Heart right ventricle (tissue), 16 donors: ENCODE measurements around the gene STK39. TPM values are rescaled to one million over a fixed set of nuclear protein-coding genes. Genes with fewer than 3 reads are reported as not detected.

ENCODE experiments used
- ATAC-seq, 8 donors: fragments of 200-7000 bp; cut with Tn5 transposase; one replicate each; pipeline ENCODE4 v1.9.1; 2020; ENCODE audit warnings: mild to moderate bottlenecking in 8 of 8, moderate library complexity in 8 of 8, moderate number of reproducible peaks in 1 of 8
- DNase-seq, 2 donors: peaks; one replicate each; pipeline ENCODE4 v3.0.0-alpha.2; 2020
- H3K27ac ChIP-seq, 10 donors: fragments of 200-600 bp; sonication (generic) in 2 of 10; one replicate each; pipeline versions ENCODE4 v1.5.0 to v1.8.0; 2020 to 2022; ENCODE audit warnings: mild to moderate bottlenecking in 3 of 10
- H3K27me3 ChIP-seq, 7 donors: fragments of 200-600 bp; one replicate each; pipeline ENCODE4 v1.8.0; 2021 to 2022; ENCODE audit warnings: mild to moderate bottlenecking in 2 of 7
- H3K36me3 ChIP-seq, 9 donors: fragments of 200-600 bp; sonication (generic) in 1 of 9; one replicate each; pipeline versions ENCODE4 v1.5.0 to v1.8.0; 2020 to 2022; ENCODE audit warnings: mild to moderate bottlenecking in 2 of 9
- H3K4me1 ChIP-seq, 9 donors: fragments of 200-600 bp; sonication (generic) in 1 of 9; one replicate each; pipeline versions ENCODE4 v1.5.0 to v1.8.0; 2020 to 2022; ENCODE audit warnings: mild to moderate bottlenecking in 4 of 9
- H3K4me3 ChIP-seq, 10 donors: fragments of 200-600 bp; sonication (generic) in 2 of 10; one replicate each; pipeline versions ENCODE4 v1.5.0 to v1.8.0; 2020 to 2022; ENCODE audit warnings: mild to moderate bottlenecking in 7 of 10, moderate library complexity in 2 of 10
- H3K9me3 ChIP-seq, 11 donors: fragments of 200-600 bp in 10 of 11; sonication (generic) in 2 of 11; one replicate each; pipeline versions ENCODE4 v1.5.0 to v1.8.0; 2013 to 2022; ENCODE audit warnings: mild to moderate bottlenecking in 2 of 11, control low read depth in 1 of 11, moderate library complexity in 1 of 11
- WGBS, 2 donors: extraction: QIAGEN DNeasy Blood & Tissue Kit; methylation state at CpG; one replicate each; pipeline ENCODE4 v1.1.7; 2013; ENCODE audit warnings: inconsistent platforms in 1 of 2; 5-methylcytosine and 5-hydroxymethylcytosine counted together
- intact Hi-C, 10 donors: fragments of 100-400 bp; cut with DNase I; formaldehyde crosslinking; loops; one replicate each; pipeline versions ENCODE4 v1.11.1 to v1.14.2; 2022
- polyA plus RNA-seq, 2 donors: library from polyadenylated mRNA; stranded (reverse); fragments of 200-250 nt; gene quantifications; one replicate each; pipeline ENCODE4 v1.2.3, GENCODE V29; 2013
- total RNA-seq, 10 donors: library from RNA; stranded (reverse); fragmentation: NEBNext Ultra II Directional in 3 of 10; extraction: Animal tissue kit (Norgen Biotek cat#: 25700) in 3 of 10; gene quantifications; one replicate each; pipeline versions ENCODE4 v1.2.1 to v1.2.4, GENCODE V29; 2021 to 2023
- TF ChIP-seq, protein P1 (sequence below), 9 donors: fragments of 200-600 bp; sonication (generic) in 2 of 9; IDR thresholded peaks; one replicate each; pipeline versions ENCODE4 v1.5.0 to v1.8.0; 2021 to 2022; ENCODE audit warnings: antibody characterized with exemption in 9 of 9, mild to moderate bottlenecking in 5 of 9, moderate library complexity in 1 of 9
- donor health status: Arrhythmogenic right ventricular cardiomyopathy.
- donor health status: ischemic (EF 13 %, LVEDD 7.1; RV severe dilation, severe dysfunction).
- donor health status: healthy with polysubstance abuse.
- donor health status: DM: no; HTN: yes; CAD: no.
- donor health status: DM: no; HTN: no; CAD: no.
- donor health status: ischemic (EF 25% LVEDD 6.9; RV normal size, moderate dysfunction).
- donor health status: ischemic (EF 25% LVEDD 5.7; RV mildly dilated, moderate dysfunction).
- donor health status: healthy.
- donor health status: DM: yes; HTN: yes; CAD: no.
- donor health status: Ischemic cardiomyopathy.
- donor health status: ischemic (EF 35%, LVEDD 5.7; RV mildly dilated, moderate dysfunction).
- donor health status: nonischemic (EF 11% LVEDD 7.7; RV severe dilation, severe dysfunction).
- donor health status: DM: yes; HTN: yes; CAD: no.
- donor health status: PGD.
- donor health status: ischemic (EF 29% LVEDD 5.4; RV normal size, mild dysfunction).
- donor health status: nonischemic (EF 23%, LVEDD 6.1; RV moderate dilation, normal function).

Gene STK39
- total and polyA plus RNA-seq, 12 donors = 15.2 to 35.5 (median 19.6) TPM

DNA sequence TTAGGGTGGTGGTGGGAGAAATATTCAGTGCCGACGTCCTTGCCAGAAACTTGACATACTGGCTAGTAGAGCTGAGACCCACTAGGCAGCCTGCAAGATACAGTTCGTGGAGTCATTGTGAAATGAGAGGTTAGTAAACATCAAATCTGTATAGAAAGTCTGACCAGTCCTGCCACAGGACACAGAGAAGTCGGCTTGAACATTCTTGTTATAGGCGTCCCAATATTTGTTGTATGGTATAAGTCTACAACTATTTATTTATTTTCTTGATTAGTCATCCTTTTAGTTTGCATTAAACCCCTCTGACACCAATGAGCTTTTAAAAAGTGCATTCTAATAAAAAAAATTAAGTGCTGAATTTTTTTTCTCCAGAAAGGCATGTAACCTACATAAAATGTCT, 265.4 kb downstream of the STK39 start:
- H3K27ac ChIP-seq = no peak overlapping the region
- no peaks in the 10 kb centered on the region for H3K9me3 ChIP-seq
- ATAC-seq (no peak), DNase-seq (no peak)
- H3K27me3 ChIP-seq = no peaks in the 10 kb centered on the region
- no peak overlapping the region for H3K4me3 ChIP-seq
- intact Hi-C loops = no loop called here
- WGBS, 2 donors = 93 to 97% methylated on average over 5 of the region's 5 CpGs
- TF ChIP-seq, protein P1, sequence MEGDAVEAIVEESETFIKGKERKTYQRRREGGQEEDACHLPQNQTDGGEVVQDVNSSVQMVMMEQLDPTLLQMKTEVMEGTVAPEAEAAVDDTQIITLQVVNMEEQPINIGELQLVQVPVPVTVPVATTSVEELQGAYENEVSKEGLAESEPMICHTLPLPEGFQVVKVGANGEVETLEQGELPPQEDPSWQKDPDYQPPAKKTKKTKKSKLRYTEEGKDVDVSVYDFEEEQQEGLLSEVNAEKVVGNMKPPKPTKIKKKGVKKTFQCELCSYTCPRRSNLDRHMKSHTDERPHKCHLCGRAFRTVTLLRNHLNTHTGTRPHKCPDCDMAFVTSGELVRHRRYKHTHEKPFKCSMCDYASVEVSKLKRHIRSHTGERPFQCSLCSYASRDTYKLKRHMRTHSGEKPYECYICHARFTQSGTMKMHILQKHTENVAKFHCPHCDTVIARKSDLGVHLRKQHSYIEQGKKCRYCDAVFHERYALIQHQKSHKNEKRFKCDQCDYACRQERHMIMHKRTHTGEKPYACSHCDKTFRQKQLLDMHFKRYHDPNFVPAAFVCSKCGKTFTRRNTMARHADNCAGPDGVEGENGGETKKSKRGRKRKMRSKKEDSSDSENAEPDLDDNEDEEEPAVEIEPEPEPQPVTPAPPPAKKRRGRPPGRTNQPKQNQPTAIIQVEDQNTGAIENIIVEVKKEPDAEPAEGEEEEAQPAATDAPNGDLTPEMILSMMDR (IDR thresholded peaks at IDR 0.05) = no peak
- no peaks in the 10 kb centered on the region for H3K4me1 ChIP-seq
- peaks cover 0 to 17% (median 0%) of the 10 kb centered on the region in 9 donors for H3K36me3 ChIP-seq

GRCh38 chr2:167980439-167980838, 267.0 kb downstream of the STK39 start:
- Histone ChIP-seq H3K9me3 (no peaks in the 10 kb centered on the region), H3K27me3 (no peaks in the 10 kb centered on the region), H3K27ac (no peak overlapping the region), H3K4me1 (no peaks in the 10 kb centered on the region), H3K36me3 (peaks cover 0 to 17% (median 0%) of the 10 kb centered on the region in 9 donors), H3K4me3 (no peak overlapping the region)
- TF ChIP-seq, protein P1 (IDR thresholded peaks at IDR 0.05) = no peak
- 89 to 93% methylated on average over 4 of the region's 4 CpGs for WGBS, 2 donors
- ATAC-seq (no peak), DNase-seq (no peak)
- intact Hi-C loops = no loop called here

DNA sequence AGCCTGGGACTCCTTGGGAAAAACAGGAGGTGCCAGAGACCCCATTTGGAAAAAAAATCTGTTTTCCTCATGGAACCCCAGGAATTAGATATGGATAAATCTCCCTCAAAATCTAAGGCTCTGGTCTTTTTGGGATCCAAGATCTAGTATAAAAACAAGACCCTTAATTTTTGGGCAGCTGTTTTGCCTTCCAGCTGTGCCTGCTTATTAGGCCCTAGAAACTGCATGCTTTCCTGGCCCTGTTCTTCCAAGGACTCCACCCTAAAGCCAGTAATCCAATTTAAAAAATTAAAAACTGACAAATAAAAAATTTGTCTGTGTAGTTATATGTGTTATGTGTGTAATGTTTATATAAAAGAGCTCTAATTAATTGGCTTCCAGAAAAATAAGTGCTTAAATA, 274.6 kb downstream of the STK39 start:
- Histone ChIP-seq H3K9me3 (peaks cover 0 to 31% (median 0%) of the 10 kb centered on the region in 11 donors), H3K27ac (no peak overlapping the region), H3K27me3 (no peaks in the 10 kb centered on the region), H3K36me3 (no peaks in the 10 kb centered on the region), H3K4me1 (no peaks in the 10 kb centered on the region), H3K4me3 (no peak overlapping the region)
- no peak for DNase-seq
- TF ChIP-seq, protein P1 (IDR thresholded peaks at IDR 0.05) = no peak
- ATAC-seq = no peak
- intact Hi-C loops = no loop called here

DNA sequence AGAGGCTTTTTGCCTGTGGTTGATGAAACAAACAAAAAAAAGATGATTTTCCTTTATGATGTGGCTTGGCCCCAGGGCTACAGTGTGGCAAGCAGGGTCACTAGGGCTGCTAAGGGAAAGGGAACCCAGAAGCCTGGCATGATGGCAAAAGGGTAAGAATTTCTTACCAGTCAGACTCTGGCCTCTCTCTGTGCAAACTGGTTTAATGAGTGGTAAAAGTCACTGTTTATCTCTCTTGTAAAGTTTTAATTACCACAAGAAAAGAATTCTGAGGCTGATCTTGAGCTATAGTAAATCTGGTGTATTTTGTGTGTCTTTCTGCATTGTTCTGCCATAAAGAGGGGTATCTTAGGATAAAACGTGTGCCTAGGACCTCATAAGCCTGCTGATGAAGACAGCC, 275.4 kb downstream of the STK39 start:
- H3K9me3 ChIP-seq = peaks cover 0 to 31% (median 0%) of the 10 kb centered on the region in 11 donors
- no peaks in the 10 kb centered on the region for H3K36me3 ChIP-seq
- intact Hi-C loops = no loop called here
- no peaks in the 10 kb centered on the region for H3K27me3 ChIP-seq
- no peak for ATAC-seq
- TF ChIP-seq, protein P1 (IDR thresholded peaks at IDR 0.05) = no peak
- DNase-seq = no peak
- H3K4me3 ChIP-seq = no peak overlapping the region
- H3K4me1 ChIP-seq = no peaks in the 10 kb centered on the region
- H3K27ac ChIP-seq = no peak overlapping the region
- 93 to 100% methylated on average over 1 of the region's 1 CpG for WGBS, 2 donors
